ENCODE data around the gene DUSP1. TPM values are rescaled to one million over a fixed set of nuclear protein-coding genes. Genes with fewer than 3 reads are reported as not detected.

The DUSP1 gene
- total and polyA plus RNA-seq, 9 of the 15 experiments (the other 6 are each of a cell fraction or from before 2014, with no cell fraction given), result 2.1 to 14.2 (median 8.5) TPM

DNA sequence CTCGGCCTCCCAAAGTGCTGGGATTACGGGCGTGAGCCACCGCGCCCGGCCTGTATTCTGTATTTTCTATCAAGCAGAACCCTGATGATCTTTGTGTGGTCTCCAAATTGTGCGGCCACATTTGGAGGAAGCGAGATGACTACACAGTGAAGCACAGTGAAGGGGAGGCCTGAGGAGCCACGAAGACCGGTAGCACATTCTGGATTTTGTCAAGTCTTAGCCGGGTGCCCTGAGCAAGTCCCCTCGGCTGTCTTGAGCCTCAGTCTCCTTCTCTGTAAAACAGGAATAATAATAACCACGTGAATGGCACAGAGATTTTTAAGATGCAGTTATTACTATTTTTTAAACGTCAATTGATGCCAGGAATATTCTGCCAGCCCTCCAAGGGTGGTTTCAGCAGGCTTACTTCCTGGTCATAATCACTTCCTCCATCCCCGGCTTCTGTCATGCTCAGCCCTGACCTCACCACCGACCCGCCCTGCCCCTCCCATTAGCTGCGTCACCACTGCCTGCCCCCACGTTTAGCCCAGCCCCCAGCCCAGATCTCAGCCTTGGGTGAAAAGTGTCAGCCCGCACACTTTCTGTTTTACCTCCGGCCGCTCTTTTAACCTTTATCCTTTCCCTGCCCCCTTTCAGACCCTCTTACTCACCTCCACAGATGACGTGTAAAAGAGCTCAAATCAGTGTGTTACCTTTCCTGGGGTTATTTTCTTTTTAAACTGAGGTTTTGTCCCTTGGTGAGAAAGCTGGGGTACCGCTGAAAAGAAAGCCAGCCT is 36.1 kb upstream of the DUSP1 start (continued):
- TF ChIP-seq ZNF398 (CRISPR knock-in tag; IDR thresholded peaks at IDR 0.05) (no peak), FIP1L1 (IDR thresholded peaks at IDR 0.05; ENCODE audit: low read depth, low read length, poor library complexity, severe bottlenecking) (no peak), FOXK2 (conservative IDR thresholded peaks at IDR 0.05 in 1 of 2, IDR thresholded peaks at IDR 0.05 in 1 of 2; ENCODE audit: low read depth in 2 of 2) (no peak), ZNF395 (CRISPR knock-in tag; IDR thresholded peaks at IDR 0.05) (0 out of 2 replicates have a peak, but pooled peaks have one; percentile 29), HNRNPH1 (optimal IDR thresholded peaks at IDR 0.05; ENCODE audit: low read depth, low read length) (no peak), ZNF431 (CRISPR knock-in tag; IDR thresholded peaks at IDR 0.05) (no peak), FOXA1 (IDR thresholded peaks at IDR 0.05; ENCODE audit: borderline replicate concordance) (no peak), SPI1 (IDR thresholded peaks at IDR 0.05; ENCODE audit: borderline replicate concordance, low read depth, low read length) (peak; percentile 82), ZBTB17 (CRISPR knock-in tag; IDR thresholded peaks at IDR 0.05) (0 out of 2 replicates have a peak, but pooled peaks have one; percentile 60), ZBTB40 (IDR thresholded peaks at IDR 0.05) (0 out of 2 replicates have a peak, but pooled peaks have one; percentile 47), ZBTB40 (CRISPR knock-in tag; IDR thresholded peaks at IDR 0.05) (no peak), TBL1XR1 (IDR thresholded peaks at IDR 0.05; ENCODE audit: low read length in 2 of 2) (no peak; a peak in 1 of 4 replicates)
- TF ChIP-seq, protein P1, sequence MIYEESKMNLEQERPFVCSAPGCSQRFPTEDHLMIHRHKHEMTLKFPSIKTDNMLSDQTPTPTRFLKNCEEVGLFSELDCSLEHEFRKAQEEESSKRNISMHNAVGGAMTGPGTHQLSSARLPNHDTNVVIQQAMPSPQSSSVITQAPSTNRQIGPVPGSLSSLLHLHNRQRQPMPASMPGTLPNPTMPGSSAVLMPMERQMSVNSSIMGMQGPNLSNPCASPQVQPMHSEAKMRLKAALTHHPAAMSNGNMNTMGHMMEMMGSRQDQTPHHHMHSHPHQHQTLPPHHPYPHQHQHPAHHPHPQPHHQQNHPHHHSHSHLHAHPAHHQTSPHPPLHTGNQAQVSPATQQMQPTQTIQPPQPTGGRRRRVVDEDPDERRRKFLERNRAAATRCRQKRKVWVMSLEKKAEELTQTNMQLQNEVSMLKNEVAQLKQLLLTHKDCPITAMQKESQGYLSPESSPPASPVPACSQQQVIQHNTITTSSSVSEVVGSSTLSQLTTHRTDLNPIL (CRISPR knock-in tag; IDR thresholded peaks at IDR 0.05), result no peak
